ENCODE data around the gene ULBP3.

ULBP3 gene

DNA sequence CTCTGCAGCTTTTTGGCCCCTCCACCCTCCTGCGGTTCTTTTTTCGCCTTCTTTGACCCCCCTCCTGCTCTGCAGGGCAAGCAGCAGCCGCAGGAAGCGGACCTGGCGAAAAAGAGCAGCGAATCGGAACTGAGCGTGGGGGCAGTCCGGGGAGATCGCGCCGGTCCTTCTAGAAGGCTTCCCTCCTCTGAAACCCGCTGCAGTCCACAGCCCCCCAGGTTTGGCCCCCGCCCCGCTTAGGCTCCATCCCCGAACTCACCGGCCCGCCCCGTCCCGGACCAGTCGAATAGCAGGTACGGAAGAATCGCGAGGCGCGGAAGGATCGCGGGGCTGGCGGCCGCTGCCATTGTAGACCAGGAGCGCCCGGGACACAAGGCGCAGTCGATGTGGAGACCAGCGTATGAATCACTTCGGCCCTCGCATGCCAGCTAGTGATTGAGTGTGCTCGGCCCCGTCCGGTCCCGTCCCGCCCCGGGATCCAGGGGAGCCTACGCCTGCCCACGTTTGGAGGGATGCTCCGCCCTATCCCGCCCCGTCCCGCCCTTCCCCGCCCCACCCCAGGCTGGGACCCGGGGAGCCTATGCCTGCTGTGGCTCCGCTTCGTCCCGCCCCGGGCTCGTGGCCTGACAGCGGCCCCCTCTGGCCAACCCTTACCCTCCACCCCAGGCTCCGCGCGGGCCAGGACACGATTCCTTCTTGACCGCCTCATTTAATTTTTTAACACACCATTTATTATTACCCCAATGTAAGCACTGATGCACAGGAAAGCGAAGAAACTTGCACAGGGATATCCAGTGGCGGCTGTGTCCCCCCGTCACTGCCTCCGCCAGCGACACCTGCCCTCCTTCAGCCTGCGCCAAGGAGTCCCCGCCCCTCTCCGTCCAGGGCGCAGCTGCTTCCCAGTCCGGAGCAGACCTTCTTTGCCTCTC is at the start of gene ULBP3:
Gene ULBP3 (minus strand): TSS at position 402 of the 929 bp plus-strand sequence. CDS start 55 bp downstream, at position 347.
- FAIRE-seq (no peak), DNase-seq (ENCODE audit: low spot score) (peak; percentile 89)

GRCh38 chr6:150118627-150119026 is 49.7 kb upstream of the ULBP3 start:
- DNase-seq (ENCODE audit: low spot score) (no peak), FAIRE-seq (no peak)

DNA sequence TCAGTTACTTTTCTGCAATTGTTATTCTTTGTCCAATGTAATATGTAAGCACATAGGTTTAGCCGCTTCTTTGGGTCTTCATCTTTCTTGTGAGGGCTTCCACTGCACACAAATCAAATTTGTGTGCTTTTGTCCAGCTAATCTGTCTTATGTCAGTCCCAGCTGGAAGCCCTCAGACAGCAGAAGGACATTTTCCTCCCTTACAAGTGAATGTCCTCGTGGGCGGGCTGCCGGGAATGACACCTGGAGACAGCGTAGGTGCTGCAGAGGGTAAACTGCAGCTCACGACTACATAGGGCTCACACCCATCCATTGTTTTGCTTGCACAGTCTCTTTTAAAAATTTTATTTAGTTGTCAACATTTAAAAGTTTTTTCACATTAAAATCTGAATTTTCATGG is 49.3 kb upstream of the ULBP3 start:
- no peak for FAIRE-seq
- DNase-seq (ENCODE audit: low spot score), result no peak

GRCh38 chr6:150116200-150116800 is 47.4 kb upstream of the ULBP3 start:
- DNase-seq (ENCODE audit: low spot score), result no peak
- FAIRE-seq, result no peak

DNA sequence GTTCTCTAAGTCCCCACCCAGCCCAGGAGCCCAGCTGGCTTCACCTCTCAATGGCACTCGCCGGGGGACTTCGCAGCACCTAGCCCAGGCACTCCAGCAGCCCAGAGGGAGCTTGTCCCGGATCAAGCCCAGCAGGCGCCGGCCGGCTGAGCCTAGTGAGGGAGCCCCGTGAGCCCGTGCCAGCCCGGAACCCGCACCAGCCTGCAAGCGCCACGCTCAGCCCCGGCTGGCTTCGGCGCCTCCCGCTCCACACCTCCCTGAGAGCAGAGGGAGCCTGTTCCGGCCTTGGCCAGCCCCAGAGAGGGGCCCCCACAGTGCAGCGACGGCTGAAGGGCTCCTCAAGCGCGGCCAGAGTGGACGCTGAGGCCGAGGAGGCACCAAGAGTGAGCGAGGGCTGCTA is 46.8 kb upstream of the ULBP3 start:
- FAIRE-seq, result no peak

DNA sequence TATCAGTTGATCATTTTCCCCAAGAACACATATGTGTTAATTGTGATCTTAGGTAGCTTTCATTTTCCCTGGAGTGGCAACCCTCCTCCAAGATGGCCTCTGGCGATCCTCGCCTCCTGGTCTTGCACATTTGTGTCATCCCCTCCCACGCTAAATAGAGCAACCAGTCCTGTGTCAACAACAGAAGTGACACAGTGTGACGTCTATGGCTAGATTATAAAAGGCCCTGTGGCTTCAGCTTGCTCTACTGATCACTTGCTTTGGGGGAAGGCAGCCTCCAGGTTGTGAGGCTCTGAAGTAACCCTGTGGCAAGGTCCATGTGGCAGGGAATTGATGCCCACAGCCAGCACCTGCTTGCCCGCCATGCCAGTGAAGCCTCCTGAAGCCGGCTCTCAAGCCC is 43.3 kb upstream of the ULBP3 start:
- FAIRE-seq (no peak), DNase-seq (ENCODE audit: low spot score) (no peak)

More for the DNA sequence above, 46.8 kb upstream of the ULBP3 start:
- no peak for DNase-seq (ENCODE audit: low spot score)

DNA sequence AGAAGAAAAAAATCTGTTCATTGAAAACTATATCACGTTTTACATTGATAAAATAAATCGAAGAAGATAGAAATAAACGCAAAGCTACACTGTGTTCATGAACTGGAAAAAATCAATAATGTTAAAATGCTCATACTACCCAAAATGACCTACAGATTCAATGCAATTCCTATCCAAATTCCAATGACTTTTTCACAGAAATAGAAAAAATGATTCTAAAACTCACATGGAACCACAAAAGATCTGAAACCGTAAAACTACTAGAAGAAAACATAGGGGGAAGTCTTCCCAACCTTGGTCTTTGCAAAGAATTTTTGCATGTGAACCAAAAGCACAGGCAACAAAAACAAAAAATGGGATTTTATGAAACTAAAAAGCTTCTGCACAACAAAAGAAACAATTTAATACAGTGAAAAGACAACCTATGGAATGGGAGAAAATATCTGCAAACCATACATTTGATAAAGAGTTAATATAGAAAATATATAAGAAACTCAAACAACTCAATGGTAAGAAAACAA is 33.9 kb upstream of the ULBP3 start:
- DNase-seq (ENCODE audit: low spot score), result no peak
- FAIRE-seq, result no peak

DNA sequence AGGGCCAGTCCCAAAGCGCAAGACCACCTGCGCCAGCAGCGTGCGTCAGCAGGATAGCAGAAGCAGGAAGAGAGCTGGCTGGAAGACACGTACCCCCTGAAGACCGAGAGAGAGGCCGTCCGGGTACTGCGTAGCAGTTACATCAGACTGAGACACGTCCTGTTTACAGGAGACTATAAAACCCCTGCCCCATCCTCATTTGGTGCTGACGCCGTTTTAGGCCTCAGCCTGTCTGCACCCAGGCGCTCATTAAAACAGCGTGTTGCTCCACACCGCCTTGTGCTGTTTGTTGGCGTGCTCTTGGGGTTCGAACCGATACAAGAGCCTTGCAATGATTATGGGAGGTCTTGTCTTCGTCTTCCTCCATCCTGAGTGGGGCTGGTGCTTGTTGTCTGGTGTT is 31.8 kb upstream of the ULBP3 start:
- FAIRE-seq, result no peak
- no peak for DNase-seq (ENCODE audit: low spot score)

- no peak for DNase-seq (ENCODE audit: low spot score)
- FAIRE-seq, result no peak
Observed at GRCh38 chr6:150099953-150100352, 31.0 kb upstream of the ULBP3 start.

DNA sequence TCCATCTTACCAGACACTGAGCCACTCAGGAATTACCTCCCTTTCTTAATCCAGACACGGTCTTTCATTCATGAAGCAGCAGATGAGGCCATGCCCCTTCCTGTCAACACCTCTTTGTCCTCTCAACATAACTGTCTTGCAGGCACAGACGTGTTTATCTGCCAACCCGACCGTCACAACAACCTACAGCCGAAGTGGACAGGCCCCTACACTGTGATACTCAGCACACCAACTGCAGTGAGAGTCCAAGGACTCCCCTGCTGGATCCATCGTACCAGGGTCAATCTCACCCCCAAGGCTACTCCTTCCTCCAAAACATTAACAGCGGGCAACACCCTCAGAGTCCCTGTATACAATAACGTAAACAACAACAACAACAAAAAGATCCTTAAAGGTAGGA is 30.6 kb upstream of the ULBP3 start:
- DNase-seq (ENCODE audit: low spot score), result no peak
- no peak for FAIRE-seq

GRCh38 chr6:150098155-150098554 is 29.2 kb upstream of the ULBP3 start:
- FAIRE-seq (no peak), DNase-seq (ENCODE audit: low spot score) (no peak)

DNA sequence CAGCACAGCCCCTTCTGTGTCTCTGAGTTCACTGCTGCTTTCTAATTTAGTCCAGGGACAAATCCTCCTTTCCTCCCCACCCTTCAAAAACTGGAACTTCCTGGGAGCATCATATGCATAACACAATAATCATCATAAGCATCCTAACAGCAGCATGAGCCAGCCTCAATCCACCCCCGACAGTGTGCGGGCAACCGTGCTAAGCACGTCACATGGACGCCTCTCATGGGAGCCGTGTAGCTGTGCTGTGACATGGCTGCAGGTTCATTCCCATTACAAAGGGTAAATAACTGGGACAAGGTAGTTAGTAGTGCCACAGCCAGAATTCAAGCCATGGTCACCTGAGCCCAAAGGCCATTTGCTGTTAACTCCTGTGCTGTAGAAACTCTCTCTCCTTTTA is 24.5 kb upstream of the ULBP3 start:
- no peak for FAIRE-seq
- DNase-seq (ENCODE audit: low spot score), result no peak

DNA sequence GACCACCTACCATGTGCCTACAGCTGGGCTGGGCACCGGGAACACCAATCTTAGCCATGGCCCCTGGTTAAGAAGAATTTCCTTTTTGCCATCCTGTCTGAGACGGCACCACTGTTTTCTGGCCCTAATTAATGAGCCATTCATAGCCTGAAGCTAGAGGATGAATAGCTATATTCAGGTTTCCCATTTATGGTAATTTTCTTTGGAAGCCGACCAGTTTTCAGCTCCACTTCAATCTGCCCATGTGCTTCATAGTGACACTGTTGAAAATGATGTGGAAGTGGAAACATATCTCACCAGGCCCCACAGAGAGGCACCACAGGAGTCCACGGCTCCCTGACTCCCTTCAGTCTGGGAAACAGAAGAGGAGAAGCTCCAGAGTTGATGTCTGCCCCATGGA is 22.6 kb upstream of the ULBP3 start:
- no peak for FAIRE-seq
- no peak for DNase-seq (ENCODE audit: low spot score)

DNA sequence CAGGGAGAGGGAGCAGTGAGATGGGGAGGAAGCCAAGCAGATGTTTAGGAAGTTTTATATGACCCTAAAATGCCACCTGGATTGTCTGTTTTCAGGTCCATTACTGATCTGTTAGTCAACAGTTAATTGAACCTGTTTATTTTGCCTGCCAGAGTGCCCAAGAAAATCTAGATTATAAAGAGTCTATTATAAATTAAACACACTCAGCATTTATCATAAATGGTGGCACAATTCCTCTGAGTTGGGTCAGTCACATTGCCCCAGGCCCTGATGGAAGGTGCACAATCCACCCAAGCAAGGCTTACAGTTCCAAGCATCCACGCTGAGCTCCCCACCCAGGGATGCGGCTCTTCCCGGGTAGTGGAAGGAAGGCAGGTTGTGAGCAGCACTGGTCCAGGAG is 21.4 kb upstream of the ULBP3 start:
- no peak for FAIRE-seq
- no peak for DNase-seq (ENCODE audit: low spot score)

GRCh38 chr6:150088481-150089154 is 19.7 kb upstream of the ULBP3 start:
- FAIRE-seq (no peak), DNase-seq (ENCODE audit: low spot score) (no peak)

DNA sequence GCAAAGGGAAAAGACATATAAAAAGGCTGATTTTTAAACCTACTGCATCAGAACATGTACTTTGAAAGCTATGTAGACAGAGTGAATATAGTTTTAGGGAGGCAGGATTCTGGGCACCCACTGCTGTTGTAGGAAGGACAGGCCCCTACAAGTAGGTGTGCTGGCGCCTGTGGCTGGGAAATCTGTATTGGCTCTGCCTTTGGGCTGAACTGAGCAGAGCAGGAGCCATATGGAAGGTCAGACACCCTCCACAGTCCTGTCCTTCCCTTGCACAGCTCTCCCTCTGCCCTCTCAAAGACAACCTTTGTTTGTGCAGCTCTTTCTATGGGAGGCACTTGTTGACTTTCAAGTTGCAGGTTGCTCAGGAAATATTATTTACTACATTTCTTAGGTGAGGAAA is 18.4 kb upstream of the ULBP3 start:
- FAIRE-seq (no peak), DNase-seq (ENCODE audit: low spot score) (no peak)

GRCh38 chr6:150086026-150086425 is 17.1 kb upstream of the ULBP3 start:
- no peak for FAIRE-seq
- DNase-seq (ENCODE audit: low spot score), result no peak

- FAIRE-seq (no peak), DNase-seq (ENCODE audit: low spot score) (no peak)
Observed at GRCh38 chr6:150084426-150084825, 15.5 kb upstream of the ULBP3 start.

- no peak for FAIRE-seq
Observed at GRCh38 chr6:150083839-150084238, 14.9 kb upstream of the ULBP3 start.

GRCh38 chr6:150081702-150082101 is 12.8 kb upstream of the ULBP3 start:
- DNase-seq (ENCODE audit: low spot score) (no peak), FAIRE-seq (no peak)

More at GRCh38 chr6:150083839-150084238, 14.9 kb upstream of the ULBP3 start:
- DNase-seq (ENCODE audit: low spot score), result no peak

DNA sequence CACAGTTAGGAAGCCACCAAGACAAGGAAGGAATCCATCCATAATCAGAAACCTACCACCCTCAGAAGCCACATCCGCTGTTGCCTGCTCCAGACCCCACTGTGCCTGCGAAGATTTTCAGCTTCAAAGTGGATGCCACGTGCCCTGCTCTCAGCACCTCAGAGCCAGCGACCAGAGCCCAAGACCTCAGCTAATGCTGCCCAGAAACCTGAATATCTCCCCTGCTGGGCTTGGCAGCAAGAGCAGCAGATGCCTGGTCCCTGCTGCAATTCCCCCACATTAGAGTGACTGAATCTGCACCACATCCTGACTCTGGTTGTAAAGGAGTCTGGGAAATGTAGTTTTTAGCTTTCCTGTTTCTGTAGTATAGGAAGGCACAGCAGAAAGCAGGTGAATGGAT is 10.7 kb upstream of the ULBP3 start:
- DNase-seq (ENCODE audit: low spot score), result no peak
- FAIRE-seq, result no peak

GRCh38 chr6:150078788-150079187 is 9.9 kb upstream of the ULBP3 start:
- FAIRE-seq (no peak), DNase-seq (ENCODE audit: low spot score) (no peak)
